ENCODE measurements around the gene EML4. TPM values are rescaled to one million over a fixed set of nuclear protein-coding genes. Genes with fewer than 3 reads are reported as not detected.

The EML4 gene
- total and polyA plus RNA-seq, 12 donors: 29.9 to 64.0 (median 51.9) TPM

DNA sequence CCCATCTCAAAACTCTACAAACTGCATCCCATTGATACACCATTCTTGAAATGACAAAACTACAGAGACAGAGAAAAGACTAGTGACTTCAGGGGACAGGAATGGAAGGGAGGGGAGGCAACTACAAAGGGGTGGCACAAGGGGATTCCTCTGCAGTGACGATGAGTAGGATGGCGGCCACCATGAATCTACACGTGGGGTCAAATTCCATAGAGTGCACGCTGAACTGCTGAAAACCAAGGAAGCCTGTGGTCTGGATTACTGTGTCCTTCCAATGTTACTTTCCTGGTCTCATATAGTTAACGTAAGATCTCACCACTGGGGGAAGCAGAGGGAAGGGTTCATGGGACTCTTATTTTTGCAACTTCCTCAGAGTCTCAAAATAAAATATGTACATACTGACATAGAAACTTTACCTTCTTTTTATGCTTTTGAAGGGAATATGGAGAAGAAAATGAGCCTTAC lies 168.2 kb downstream of the EML4 start:
- intact Hi-C loops (cut with DNase I): no loop called here
- peaks cover 0 to 25% of the 10 kb centered on the region in 2 donors for H3K36me3 ChIP-seq (replicated peaks in 1 of 2)

DNA sequence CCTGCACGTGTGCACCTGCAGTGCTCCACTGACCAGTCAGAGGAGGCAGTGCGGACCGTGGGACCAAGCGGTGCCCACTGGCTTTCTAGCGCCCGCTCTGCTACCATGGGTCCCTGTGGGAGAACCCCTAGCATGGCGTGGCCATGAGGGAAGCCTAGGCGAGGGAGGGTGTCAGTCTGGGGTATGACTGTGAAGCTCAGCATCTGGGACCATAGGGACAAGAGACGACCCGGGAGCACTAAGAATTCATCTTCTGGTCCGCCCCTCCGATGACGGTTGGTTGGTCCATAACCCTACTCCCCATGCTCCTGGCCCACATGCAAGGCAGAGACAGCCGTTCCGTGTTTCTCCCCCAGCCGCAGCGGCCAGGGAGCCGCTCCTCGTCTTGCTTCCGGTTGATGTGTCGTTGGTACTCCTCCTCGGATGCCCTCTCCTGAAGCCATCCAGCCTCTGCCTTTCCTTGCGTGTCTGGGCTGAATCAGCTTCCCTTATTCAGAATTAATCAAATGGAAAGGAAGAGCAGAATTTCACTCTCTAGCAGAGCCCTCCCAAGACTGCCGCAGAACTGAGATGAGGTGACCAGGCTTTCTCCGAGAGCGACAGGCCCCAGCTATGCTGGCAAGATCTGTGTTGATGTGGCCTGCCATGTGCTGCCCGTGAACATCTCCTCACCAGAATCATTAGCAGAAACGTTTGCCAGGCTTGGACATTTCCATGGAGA lies 168.9 kb downstream of the EML4 start:
- TF ChIP-seq, protein P1, sequence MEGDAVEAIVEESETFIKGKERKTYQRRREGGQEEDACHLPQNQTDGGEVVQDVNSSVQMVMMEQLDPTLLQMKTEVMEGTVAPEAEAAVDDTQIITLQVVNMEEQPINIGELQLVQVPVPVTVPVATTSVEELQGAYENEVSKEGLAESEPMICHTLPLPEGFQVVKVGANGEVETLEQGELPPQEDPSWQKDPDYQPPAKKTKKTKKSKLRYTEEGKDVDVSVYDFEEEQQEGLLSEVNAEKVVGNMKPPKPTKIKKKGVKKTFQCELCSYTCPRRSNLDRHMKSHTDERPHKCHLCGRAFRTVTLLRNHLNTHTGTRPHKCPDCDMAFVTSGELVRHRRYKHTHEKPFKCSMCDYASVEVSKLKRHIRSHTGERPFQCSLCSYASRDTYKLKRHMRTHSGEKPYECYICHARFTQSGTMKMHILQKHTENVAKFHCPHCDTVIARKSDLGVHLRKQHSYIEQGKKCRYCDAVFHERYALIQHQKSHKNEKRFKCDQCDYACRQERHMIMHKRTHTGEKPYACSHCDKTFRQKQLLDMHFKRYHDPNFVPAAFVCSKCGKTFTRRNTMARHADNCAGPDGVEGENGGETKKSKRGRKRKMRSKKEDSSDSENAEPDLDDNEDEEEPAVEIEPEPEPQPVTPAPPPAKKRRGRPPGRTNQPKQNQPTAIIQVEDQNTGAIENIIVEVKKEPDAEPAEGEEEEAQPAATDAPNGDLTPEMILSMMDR (IDR thresholded peaks at IDR 0.05): no peak
- TF ChIP-seq POLR2A (IDR thresholded peaks at IDR 0.05): no peak
- no peak for DNase-seq
- WGBS, 4 donors: 95 to 96% (median 95%) methylated on average over 23 to 28 of the region's 28 CpGs
- peaks cover 0 to 19% of the 10 kb centered on the region in 2 donors for H3K36me3 ChIP-seq (replicated peaks in 1 of 2)
- peaks cover 18 to 28% of the 10 kb centered on the region in 2 donors for H3K4me1 ChIP-seq (replicated peaks in 1 of 2)
- H3K9me3 ChIP-seq (replicated peaks in 1 of 3): no peaks in the 10 kb centered on the region
- H3K27ac ChIP-seq: peak overlapping the region in 1 of 5 donors; percentile 14
- H3K27me3 ChIP-seq: no peaks in the 10 kb centered on the region
- intact Hi-C loops (cut with DNase I): no loop called here
- H3K4me3 ChIP-seq: no peak overlapping the region

More for the DNA sequence above, 168.2 kb downstream of the EML4 start:
- no peaks in the 10 kb centered on the region for H3K27me3 ChIP-seq
- H3K9me3 ChIP-seq (replicated peaks in 1 of 3): no peaks in the 10 kb centered on the region
- no peak for DNase-seq
- WGBS, 4 donors: 94 to 97% (median 95%) methylated on average over 5 of the region's 5 CpGs
- H3K4me3 ChIP-seq: no peak overlapping the region
- no peak overlapping the region for H3K27ac ChIP-seq
- no peak for TF ChIP-seq POLR2A (IDR thresholded peaks at IDR 0.05)
- TF ChIP-seq, protein P1 (IDR thresholded peaks at IDR 0.05): peak in 2 of 6 experiments; percentile 8 to 19
- H3K4me1 ChIP-seq (replicated peaks in 1 of 2): peaks cover 12 to 22% of the 10 kb centered on the region in 2 donors

DNA sequence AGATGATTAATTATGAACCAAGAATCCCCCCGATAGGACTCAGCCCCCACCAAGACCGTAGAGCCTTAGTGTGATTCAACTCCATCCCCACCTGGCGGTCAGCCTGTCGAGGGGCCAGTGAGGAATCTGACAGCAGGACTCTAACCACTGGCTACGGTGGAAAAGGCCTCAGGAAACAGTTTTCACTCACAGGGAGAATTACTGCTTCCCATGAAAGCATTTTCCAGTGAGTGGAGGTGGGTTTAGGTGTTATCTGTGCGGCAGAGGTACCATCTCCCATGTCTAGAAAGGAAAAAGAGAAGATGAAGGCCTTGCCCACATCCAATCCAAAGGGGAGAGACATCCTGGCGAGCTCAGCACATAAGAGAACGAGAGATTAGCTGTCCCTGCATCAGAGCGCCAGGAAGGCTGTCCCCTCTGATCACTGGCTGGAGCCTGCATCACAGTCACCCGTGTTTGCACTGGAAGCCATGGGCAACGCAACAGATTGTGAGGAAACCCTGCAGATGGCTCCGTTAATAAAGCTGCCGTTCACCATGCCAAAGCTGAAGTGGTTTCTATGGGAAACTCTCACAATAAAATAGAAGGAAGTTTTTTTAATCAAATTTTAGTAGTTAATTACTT lies 169.5 kb downstream of the EML4 start:
- 91 to 95% (median 93%) methylated on average over 13 of the region's 13 CpGs for WGBS, 4 donors
- intact Hi-C loops (cut with DNase I): no loop called here
- Histone ChIP-seq H3K9me3 (replicated peaks in 1 of 3) (no peaks in the 10 kb centered on the region), H3K4me3 (no peak overlapping the region), H3K4me1 (replicated peaks in 1 of 2) (peaks cover 20 to 32% of the 10 kb centered on the region in 2 donors), H3K36me3 (replicated peaks in 1 of 2) (peaks cover 0 to 12% of the 10 kb centered on the region in 2 donors), H3K27me3 (no peaks in the 10 kb centered on the region), H3K27ac (peak overlapping the region in 1 of 5 donors; percentile 14)
- TF ChIP-seq POLR2A (IDR thresholded peaks at IDR 0.05): no peak
- TF ChIP-seq, protein P1 (IDR thresholded peaks at IDR 0.05): no peak
- DNase-seq: peak in 2 of 7 donors; percentile 32 to 89

DNA sequence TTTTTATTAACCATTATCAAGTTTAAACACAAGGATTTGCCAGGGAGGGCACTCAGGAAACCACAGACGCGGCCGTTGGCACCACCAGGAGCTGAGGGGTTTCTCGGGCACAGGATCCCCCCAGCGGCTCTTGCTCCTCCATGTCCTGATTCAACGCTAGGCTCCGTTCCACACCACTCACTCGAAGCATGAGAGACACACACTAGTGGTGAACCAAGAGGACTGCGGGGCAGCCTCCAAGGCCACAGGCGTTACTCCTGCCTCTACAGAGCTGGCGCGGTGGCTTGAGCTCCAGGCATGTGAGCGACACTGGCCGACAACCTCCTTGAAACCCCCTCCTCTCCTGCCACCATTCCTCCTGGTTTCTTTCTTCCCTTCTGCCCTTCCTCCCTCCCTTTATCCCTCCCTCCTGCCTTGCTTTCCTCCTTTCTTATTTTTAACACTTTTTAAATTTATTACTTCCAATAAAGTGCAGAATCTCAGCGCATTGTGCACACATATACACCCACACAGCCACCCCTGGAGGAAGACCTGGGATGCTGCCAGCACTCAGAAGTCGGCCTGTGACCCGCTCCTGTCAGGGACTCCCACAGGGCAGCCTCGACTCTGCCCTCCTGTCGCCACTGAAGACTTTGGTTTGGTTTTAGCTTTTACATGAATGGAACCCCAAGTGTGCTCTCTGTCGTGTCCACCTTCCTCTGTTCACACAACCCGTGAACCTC lies 170.2 kb downstream of the EML4 start:
- Histone ChIP-seq H3K9me3 (replicated peaks in 1 of 3) (no peaks in the 10 kb centered on the region), H3K36me3 (replicated peaks in 1 of 2) (peaks cover 0 to 12% of the 10 kb centered on the region in 2 donors), H3K4me3 (no peak overlapping the region), H3K27me3 (no peaks in the 10 kb centered on the region), H3K27ac (peak overlapping the region in 2 of 5 donors; percentile 8 to 14), H3K4me1 (replicated peaks in 1 of 2) (peaks cover 24 to 32% of the 10 kb centered on the region in 2 donors)
- WGBS, 4 donors: 64 to 79% (median 71%) methylated on average over 21 of the region's 21 CpGs
- TF ChIP-seq POLR2A (IDR thresholded peaks at IDR 0.05): no peak
- TF ChIP-seq, protein P1 (IDR thresholded peaks at IDR 0.05): peak in 2 of 6 experiments; percentile 12 to 24
- DNase-seq: peak in 4 of 7 donors; percentile 33 to 80 (median 44)
- intact Hi-C loops (cut with DNase I): no loop called here

Measured in adrenal gland (tissue), 12 donors.